GM10847 (cell line): Measurements from ENCODE around the gene PJA2.

Source experiments
- POLR2A ChIP-seq: IDR thresholded peaks from 2 replicates; pipeline ENCODE4 v1.6.1; 2011; ENCODE audit not compliant: insufficient read length; ENCODE audit errors: extremely low read depth

PJA2 gene, protein sequence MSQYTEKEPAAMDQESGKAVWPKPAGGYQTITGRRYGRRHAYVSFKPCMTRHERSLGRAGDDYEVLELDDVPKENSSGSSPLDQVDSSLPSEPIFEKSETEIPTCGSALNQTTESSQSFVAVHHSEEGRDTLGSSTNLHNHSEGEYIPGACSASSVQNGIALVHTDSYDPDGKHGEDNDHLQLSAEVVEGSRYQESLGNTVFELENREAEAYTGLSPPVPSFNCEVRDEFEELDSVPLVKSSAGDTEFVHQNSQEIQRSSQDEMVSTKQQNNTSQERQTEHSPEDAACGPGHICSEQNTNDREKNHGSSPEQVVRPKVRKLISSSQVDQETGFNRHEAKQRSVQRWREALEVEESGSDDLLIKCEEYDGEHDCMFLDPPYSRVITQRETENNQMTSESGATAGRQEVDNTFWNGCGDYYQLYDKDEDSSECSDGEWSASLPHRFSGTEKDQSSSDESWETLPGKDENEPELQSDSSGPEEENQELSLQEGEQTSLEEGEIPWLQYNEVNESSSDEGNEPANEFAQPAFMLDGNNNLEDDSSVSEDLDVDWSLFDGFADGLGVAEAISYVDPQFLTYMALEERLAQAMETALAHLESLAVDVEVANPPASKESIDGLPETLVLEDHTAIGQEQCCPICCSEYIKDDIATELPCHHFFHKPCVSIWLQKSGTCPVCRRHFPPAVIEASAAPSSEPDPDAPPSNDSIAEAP

DNA sequence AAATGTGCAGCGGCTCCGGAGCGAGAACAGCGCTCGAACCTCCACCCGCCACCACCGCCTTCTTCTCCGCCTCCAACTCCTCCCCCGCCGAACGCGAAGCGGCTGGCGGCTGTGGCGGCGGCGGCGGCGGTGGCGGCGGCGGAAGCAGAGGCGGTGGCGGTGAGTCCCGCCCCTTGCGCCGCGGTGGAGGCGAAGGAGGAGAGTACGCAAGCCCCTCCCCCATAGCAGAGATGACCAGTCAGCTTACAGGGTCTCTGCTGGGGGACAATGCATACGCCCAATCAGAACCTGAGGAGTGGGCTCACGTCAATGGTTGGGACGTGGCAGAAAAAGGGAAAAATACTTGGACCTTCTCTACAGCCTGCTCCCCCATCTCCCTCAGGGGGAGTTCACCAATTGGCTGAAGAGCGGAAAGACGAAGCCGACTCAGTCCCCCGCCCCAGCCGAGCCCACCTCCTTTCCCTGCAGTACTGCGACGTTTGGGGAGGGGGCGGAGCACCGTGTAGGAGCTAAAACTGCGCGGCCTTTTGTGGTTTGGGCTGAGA, at the start of gene PJA2:
Gene PJA2 (minus strand): TSS at position 131 of the 545 bp plus-strand sequence. CDS start 26,541 bp downstream, outside the sequence.
- no peak for TF ChIP-seq POLR2A

DNA sequence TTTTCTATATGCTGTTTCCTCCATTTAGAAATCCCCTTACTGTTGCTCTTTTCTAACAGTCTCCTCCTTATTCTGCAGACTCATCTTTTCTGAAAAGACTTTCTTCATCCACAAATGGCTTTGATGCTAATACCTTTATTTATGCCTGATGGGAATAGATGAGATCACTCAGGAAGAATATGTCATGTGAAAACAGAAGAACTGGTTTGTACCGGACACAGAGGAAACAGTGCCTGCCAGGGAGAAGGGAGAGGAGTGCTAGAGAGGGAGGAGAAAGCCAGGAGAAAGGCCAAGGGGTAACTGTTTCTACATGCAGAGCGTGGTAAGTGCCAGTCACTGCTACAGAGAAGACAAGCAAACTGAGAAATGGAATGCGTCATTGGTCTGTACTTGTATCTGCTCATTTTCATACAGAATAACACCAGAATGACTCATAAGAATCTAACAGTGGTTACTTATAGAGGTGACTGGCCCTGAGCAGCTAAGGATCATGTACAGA, 45.9 kb upstream of the PJA2 start:
- TF ChIP-seq POLR2A: no peak

DNA sequence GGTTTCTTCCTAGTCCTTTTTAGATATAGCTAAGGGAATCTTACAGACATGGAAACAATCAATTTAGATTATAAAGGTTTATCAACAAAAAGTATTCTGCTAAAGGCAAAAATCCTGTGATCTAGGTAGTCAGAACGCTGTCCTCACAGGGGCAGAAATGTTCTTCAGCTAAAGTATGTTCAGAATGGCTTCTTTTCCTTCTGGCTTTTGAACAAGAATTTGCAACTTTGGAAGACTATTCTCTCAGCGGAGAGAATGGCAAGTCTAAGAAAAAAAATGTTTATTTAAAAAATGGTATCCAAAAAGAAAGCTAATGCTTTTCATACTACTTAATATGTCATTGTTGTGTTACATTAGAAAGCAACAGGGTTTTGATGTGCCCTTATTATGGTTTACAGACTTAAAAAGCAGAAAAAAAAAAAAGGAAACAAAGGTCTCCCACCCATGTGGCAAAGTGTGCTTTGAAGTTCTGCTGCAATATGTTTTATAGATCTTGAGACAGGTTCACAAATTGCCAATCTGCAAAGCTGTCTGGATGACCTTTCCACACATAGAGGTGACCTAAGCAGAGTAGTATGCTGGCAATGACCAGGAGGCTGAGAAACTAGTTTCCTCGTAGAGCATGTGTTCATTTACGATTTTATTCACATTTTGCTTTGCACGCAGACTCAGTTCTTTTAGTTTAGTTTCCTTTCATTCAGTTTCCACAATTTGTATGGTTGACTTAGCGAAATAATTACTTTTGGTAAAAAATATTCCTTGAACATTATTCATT, 45.1 kb upstream of the PJA2 start:
- TF ChIP-seq POLR2A: no peak

DNA sequence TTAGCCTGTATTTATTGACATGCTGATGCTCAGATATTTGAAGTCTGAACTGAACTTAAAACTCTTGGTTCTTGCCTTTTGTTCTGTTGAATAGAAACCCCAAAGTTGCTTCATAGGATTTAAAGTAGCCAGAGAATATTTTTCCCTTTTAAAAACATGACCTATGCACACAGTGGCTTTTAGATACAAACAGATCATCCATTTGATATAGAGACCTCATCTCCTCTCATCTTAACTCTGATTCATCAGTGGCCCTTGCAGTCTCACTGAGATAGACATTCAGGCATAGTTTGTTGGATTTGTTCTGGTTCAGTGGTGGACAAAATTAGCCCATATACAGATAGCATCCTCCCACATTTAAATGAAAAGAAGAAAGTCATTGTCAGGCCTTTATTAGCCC, 43.5 kb upstream of the PJA2 start:
- TF ChIP-seq POLR2A: no peak

DNA sequence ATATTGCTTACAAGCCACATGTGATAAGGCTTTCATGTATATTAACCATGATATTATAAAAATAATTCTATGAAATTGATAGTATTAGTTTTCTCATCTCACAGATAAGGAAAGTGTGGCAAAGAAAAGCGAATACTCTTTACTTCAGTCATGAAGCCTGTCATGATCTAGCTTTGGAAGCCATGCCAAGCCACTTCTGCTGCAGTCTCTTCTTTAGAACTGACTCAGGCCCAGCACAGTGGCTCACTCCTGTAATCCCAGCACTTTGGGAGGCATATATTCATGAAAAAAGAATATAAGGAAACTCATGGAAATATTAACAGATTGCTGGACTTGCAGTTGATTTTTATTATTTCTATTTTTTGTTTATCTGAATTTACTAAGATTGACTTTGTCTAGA, 42.9 kb upstream of the PJA2 start:
- TF ChIP-seq POLR2A: no peak

DNA sequence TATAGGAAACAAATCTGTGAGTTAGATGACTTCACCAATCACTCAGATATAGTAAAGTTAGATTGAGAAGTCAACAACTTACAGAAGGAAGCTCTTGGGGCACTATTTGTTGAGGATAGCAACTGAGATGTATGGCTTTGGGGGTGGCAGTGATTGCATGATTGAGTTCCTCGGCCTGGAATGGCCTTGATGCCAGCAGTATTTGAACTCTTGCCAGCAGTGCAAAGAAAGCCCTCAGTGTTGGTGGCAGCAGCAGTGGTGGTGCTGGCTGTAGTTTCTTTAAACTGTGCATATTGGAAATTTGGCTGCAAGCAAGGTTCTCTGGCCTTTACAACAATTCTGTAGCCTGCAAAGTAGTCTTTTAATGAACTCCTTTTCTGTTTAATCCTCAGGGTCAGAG, 41.4 kb upstream of the PJA2 start:
- TF ChIP-seq POLR2A: no peak

DNA sequence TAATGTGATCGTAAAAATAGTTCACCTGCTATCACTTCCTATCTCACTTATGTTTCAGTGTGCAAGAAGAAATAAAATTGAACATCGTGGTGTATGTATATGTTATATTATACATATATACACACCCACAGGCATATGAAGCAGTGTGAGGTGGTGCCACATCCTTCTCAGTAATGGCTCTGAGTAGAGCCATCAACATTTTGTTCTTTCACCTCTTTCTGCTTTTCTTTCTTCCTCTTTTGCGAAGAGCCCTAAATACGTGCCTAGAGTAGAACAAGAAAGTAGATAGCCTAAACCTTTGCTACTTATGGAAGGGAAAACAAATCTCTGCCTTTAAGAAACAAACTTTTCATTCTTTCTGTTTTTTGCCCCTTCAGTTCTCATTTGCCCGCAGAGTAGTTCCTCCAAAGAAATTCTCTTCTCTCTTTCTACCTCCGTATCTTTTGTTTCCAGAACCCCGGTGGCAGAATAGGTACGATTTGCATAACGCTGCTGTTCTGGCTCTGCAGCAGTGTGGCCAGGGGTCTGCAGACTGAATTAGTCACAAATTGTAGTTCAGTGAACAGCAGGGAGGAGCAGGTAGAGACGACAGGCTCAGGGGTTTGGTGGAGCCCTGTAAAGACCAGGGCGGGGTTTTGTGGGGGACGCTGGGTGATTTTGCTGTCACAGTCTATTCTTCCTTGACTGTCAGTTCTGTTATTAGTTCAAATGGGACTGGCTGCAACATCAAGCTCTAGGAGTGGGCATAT, 40.5 kb upstream of the PJA2 start:
- no peak for TF ChIP-seq POLR2A

DNA sequence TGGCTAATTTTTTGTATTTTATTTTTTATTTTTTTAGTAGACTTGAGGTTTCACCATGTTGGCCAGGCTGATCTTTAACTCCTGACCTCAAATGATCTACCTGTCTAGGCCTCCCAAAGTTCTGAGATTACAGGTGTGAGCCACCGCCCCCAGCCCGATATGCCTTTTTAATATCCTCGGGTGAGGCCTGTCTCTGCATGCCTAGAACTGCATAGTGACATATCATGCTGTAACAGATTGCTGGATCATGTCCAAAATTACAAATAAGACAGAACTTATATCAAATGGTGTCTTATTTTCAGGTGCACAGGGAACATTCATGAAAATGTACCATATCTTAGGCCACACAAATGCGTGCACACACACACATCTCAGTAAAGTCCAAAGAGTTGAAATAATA, 39.1 kb upstream of the PJA2 start:
- TF ChIP-seq POLR2A: no peak

DNA sequence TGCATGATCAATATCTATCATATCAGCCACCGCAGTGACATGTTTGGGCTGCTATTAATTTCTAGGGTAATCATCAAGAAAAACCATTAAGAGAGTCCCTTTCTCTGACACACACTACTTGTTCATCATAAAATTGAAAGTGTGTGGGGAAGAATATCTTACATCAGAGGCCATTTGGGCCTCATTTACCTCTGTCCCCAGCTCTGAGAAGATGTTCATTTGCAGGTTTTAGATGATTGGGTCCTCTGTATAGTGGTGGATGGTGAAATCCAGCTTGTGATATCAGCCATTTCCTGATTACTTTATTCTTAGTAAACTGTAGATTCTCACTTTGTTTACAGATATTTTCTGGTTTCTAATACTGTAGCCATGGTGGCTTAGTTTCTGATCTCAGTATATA, 29.8 kb upstream of the PJA2 start:
- TF ChIP-seq POLR2A: no peak

DNA sequence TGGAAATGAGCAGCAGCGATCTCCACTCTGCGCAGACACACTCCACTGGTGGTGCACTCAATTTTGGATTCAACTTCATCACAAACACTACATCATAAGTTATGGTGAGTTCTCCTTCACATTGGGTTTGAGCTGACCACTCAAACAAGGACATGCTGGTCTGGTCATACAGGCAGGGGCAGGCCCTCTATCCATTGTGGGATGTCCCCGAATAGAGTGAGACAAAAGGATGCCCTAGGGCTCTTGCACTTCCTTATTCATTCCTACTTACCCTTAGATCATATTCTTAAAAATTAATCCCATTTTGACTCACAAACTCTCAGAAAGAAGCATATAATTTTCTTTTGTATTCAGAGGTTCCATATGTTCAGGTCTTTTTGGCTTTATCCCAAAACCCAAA, 16.3 kb upstream of the PJA2 start:
- TF ChIP-seq POLR2A: no peak

DNA sequence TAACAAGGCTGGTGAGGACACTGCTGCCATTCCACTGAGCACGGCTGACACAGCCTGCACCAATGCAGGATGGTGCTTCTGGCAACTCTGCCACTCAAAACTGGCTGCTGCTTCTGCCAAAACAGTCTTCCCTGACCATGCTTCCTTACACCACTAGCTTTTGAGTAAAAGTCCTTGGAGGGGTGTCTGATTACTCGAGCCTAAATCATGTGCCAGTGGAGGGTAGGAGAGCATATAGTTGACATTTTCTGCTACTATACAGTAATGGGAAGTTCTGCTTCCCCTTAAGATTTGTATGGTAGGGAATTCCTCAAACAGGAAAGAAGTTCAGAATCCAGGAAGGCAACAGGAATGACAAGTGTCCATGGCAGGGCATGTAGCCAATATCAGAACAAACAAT, 12.2 kb upstream of the PJA2 start:
- no peak for TF ChIP-seq POLR2A

DNA sequence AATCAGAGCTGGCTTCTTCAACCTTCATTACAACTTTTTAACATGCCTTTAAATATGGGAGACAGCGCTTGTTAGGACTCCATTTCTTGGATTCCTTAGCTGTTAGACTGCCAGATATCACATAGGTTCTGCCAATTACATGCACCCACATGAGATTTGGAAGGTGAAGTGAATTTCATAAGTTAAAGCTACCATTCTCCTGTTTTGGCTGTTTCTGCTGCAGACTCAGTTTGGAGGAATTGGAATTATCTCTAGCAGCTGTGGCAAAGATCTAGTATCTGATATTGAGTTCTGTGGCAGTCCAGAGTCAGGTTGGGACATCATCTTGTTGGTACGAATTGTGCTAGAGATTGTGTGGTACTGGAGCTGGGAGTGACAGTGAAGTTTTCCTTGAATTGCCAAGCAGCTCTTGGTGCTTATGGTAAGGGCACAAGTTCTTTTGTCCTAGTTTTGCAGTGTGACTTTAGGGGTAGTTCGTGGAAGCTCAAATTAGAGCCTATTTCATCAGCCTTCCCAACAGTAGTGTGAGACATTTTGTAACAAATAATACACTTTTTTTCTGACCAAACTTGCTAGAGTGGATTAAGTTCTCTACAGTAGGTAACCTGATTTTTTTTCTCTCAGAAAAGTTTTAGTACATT, 9.1 kb upstream of the PJA2 start:
- TF ChIP-seq POLR2A: no peak

DNA sequence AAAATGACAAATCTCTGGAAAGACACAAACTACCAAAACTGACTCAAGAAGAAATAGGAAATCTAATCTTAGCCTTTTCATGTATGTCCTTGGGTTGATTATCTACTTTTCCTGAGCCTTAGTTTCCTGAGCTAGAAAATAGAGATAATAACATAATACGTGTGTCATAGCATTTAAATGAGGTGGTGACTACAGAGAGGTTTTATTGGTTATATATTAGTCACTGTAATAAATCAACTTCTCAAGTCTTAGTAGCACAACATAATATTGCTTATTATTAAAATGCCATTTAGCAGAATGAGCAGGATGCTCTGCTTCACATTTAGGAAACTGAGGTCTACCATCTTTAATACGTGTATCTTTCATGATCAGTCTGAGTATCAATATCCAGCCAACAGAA, 7.1 kb upstream of the PJA2 start:
- TF ChIP-seq POLR2A: no peak

DNA sequence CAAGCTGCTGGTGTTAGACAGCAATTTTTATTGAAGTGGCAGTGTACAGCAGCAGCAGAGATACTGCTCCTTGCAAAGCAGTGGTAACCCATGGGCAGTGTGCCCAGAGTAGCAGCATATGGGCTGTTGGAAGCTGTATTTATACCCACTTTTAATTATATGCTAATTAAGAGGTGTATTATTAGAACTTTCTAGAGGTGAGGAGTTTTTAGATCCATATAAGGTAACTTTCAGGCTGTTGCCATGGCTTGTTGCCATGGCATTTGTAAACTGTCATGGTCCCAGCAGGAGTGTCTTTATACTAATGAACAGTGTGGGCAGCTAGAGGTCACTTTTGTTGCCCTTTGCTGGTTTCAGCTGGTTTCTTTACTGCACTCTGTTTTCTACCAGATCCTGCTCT, 3.7 kb upstream of the PJA2 start:
- no peak for TF ChIP-seq POLR2A
